Measurements from ENCODE around the gene CD27. TPM values are rescaled to one million over a fixed set of nuclear protein-coding genes. Genes with fewer than 3 reads are reported as not detected.

CD27 gene
- polyA plus RNA-seq, 3 donors: 0.08 to 1.2 (median 0.88) TPM

- no peaks in the 10 kb centered on the region for H3K79me2 ChIP-seq (ENCODE audit: insufficient read depth, low read length)
- H3K4me2 ChIP-seq (replicated peaks; ENCODE audit: extremely low read depth, low read length, poor library complexity, severe bottlenecking): no peak overlapping the region
- no CpG with 5 or more reads among the region's 7 CpGs for WGBS (ENCODE audit: insufficient coverage)
- no peak overlapping the region for H2AFZ ChIP-seq (ENCODE audit: insufficient read depth, low read depth, low read length, poor library complexity, severe bottlenecking)
- H3K27me3 Mint-ChIP-seq (ENCODE audit: low read depth in 3 of 3): no peaks in the 10 kb centered on the region
- peaks cover 3 to 4% of the 10 kb centered on the region in 2 donors for H3K36me3 ChIP-seq (replicated peaks in 1 of 2; ENCODE audit: control insufficient read depth in 1 of 2, insufficient read depth in 2 of 2, low read length in 2 of 2)
- no peaks in the 10 kb centered on the region for H3K9me3 ChIP-seq (replicated peaks in 1 of 2; ENCODE audit: control insufficient read depth in 1 of 2, insufficient read depth in 1 of 2, low read length in 2 of 2)
- intact Hi-C loops (cut with micrococcal nuclease): no loop called here
- H4K20me1 ChIP-seq (ENCODE audit: insufficient read depth, low read length): no peaks in the 10 kb centered on the region
- H3K4me3 Mint-ChIP-seq: no peak overlapping the region
- H3K4me3 ChIP-seq (replicated peaks in 1 of 3; ENCODE audit: low read depth in 2 of 3, low read length in 3 of 3): no peak overlapping the region
- no peaks in the 10 kb centered on the region for H3K4me1 ChIP-seq (ENCODE audit: control insufficient read depth in 1 of 2, insufficient read depth in 2 of 2, low read length in 2 of 2)
- TF ChIP-seq, protein P1, sequence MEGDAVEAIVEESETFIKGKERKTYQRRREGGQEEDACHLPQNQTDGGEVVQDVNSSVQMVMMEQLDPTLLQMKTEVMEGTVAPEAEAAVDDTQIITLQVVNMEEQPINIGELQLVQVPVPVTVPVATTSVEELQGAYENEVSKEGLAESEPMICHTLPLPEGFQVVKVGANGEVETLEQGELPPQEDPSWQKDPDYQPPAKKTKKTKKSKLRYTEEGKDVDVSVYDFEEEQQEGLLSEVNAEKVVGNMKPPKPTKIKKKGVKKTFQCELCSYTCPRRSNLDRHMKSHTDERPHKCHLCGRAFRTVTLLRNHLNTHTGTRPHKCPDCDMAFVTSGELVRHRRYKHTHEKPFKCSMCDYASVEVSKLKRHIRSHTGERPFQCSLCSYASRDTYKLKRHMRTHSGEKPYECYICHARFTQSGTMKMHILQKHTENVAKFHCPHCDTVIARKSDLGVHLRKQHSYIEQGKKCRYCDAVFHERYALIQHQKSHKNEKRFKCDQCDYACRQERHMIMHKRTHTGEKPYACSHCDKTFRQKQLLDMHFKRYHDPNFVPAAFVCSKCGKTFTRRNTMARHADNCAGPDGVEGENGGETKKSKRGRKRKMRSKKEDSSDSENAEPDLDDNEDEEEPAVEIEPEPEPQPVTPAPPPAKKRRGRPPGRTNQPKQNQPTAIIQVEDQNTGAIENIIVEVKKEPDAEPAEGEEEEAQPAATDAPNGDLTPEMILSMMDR (IDR thresholded peaks at IDR 0.05): no peak
- H3K4me1 Mint-ChIP-seq: peaks cover 1% of the 10 kb centered on the region
- peaks cover 29 to 40% of the 10 kb centered on the region in 2 donors for H3K36me3 Mint-ChIP-seq
- no peaks in the 10 kb centered on the region for H3K27me3 ChIP-seq (ENCODE audit: control insufficient read depth in 2 of 2, insufficient read depth in 2 of 2, low read length in 2 of 2)
- H3K9me3 Mint-ChIP-seq: peaks cover 0 to 2% (median 0%) of the 10 kb centered on the region in 7 donors
- DNase-seq: no peak
- no peak overlapping the region for H3K27ac ChIP-seq (ENCODE audit: low read depth in 1 of 2, low read length in 2 of 2)
- H3K27ac Mint-ChIP-seq: peak overlapping the region in 1 of 7 donors; percentile 3
- H3K9ac ChIP-seq (ENCODE audit: insufficient read depth, low read length, poor library complexity, severe bottlenecking): no peak overlapping the region
Measured at GRCh38 chr12:6399884-6400644, 44.7 kb upstream of the CD27 start.

DNA sequence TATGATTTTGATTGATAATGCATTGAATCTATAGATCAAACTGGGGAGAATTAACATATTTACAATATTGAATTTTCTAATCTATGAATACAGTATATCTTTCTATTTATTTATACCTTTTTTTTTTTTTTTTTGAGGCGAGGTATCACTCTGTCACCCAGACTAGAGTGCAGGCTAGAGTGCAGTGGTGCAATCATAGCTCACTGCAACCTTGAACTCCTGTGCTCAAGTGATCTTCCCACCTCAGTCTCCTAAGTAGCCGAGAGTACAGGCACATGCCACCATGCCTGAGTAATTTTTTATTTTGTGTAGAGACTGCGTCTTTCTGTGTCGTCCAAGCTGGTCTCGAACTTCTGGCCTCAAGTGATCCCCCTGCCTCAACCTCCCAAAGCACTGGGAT lies 40.4 kb upstream of the CD27 start:
- no peaks in the 10 kb centered on the region for H3K9me3 ChIP-seq (replicated peaks in 1 of 2; ENCODE audit: control insufficient read depth in 1 of 2, insufficient read depth in 1 of 2, low read length in 2 of 2)
- H3K9ac ChIP-seq (ENCODE audit: insufficient read depth, low read length, poor library complexity, severe bottlenecking): no peak overlapping the region
- H4K20me1 ChIP-seq (ENCODE audit: insufficient read depth, low read length): no peaks in the 10 kb centered on the region
- no CpG with 5 or more reads among the region's 5 CpGs for WGBS (ENCODE audit: insufficient coverage)
- H3K4me3 Mint-ChIP-seq: no peak overlapping the region
- no peak overlapping the region for H3K27ac ChIP-seq (ENCODE audit: low read depth in 1 of 2, low read length in 2 of 2)
- no peaks in the 10 kb centered on the region for H3K27me3 ChIP-seq (ENCODE audit: control insufficient read depth in 2 of 2, insufficient read depth in 2 of 2, low read length in 2 of 2)
- intact Hi-C loops (cut with micrococcal nuclease): no loop called here
- H3K4me1 ChIP-seq (ENCODE audit: control insufficient read depth in 1 of 2, insufficient read depth in 2 of 2, low read length in 2 of 2): no peaks in the 10 kb centered on the region
- H3K4me2 ChIP-seq (replicated peaks; ENCODE audit: extremely low read depth, low read length, poor library complexity, severe bottlenecking): no peak overlapping the region
- no peaks in the 10 kb centered on the region for H3K79me2 ChIP-seq (ENCODE audit: insufficient read depth, low read length)
- H3K4me1 Mint-ChIP-seq: no peaks in the 10 kb centered on the region
- no peak overlapping the region for H3K4me3 ChIP-seq (replicated peaks in 1 of 3; ENCODE audit: low read depth in 2 of 3, low read length in 3 of 3)
- TF ChIP-seq, protein P1 (IDR thresholded peaks at IDR 0.05): no peak
- peaks cover 0 to 3% of the 10 kb centered on the region in 2 donors for H3K36me3 ChIP-seq (replicated peaks in 1 of 2; ENCODE audit: control insufficient read depth in 1 of 2, insufficient read depth in 2 of 2, low read length in 2 of 2)
- no peak overlapping the region for H2AFZ ChIP-seq (ENCODE audit: insufficient read depth, low read depth, low read length, poor library complexity, severe bottlenecking)
- no peak for DNase-seq
- peaks cover 12 to 15% of the 10 kb centered on the region in 2 donors for H3K36me3 Mint-ChIP-seq
- no peak overlapping the region for H3K27ac Mint-ChIP-seq
- peaks cover 0 to 3% (median 0%) of the 10 kb centered on the region in 7 donors for H3K9me3 Mint-ChIP-seq
- peaks cover 0 to 2% (median 2%) of the 10 kb centered on the region in 3 donors for H3K27me3 Mint-ChIP-seq (ENCODE audit: low read depth in 3 of 3)
